ENCODE data around the gene SMIM14.
"Not testable (repeated sequence)": the region's sequence is repeated elsewhere in the genome, so short reads cannot be mapped to it uniquely, and the experiment has no call there.

SMIM14 gene

GRCh38 chr4:39626913-39627312, 11.8 kb downstream of the SMIM14 start:
- TF ChIP-seq GATA1 (IDR thresholded peaks at IDR 0.05; ENCODE audit: low read depth, low read length), result no peak
- TF ChIP-seq POLR2A (IDR thresholded peaks at IDR 0.05; ENCODE audit: low read length), result no peak
- no peak for DNase-seq

GRCh38 chr4:39626261-39626660, 12.4 kb downstream of the SMIM14 start:
- DNase-seq, result no peak
- no peak for TF ChIP-seq POLR2A (IDR thresholded peaks at IDR 0.05; ENCODE audit: low read length)
- no peak for TF ChIP-seq GATA1 (IDR thresholded peaks at IDR 0.05; ENCODE audit: low read depth, low read length)

GRCh38 chr4:39621582-39621981, 17.1 kb downstream of the SMIM14 start:
- TF ChIP-seq GATA1 (IDR thresholded peaks at IDR 0.05; ENCODE audit: low read depth, low read length) (no peak), POLR2A (IDR thresholded peaks at IDR 0.05; ENCODE audit: low read length) (no peak)
- peak in 1 of 2 experiments; percentile 4 for DNase-seq

- DNase-seq, result no peak
- TF ChIP-seq GATA1 (IDR thresholded peaks at IDR 0.05; ENCODE audit: low read depth, low read length) (no peak), POLR2A (IDR thresholded peaks at IDR 0.05; ENCODE audit: low read length) (no peak)
These were observed 17.9 kb downstream of the SMIM14 start for GRCh38 chr4:39620551-39621313.

DNA sequence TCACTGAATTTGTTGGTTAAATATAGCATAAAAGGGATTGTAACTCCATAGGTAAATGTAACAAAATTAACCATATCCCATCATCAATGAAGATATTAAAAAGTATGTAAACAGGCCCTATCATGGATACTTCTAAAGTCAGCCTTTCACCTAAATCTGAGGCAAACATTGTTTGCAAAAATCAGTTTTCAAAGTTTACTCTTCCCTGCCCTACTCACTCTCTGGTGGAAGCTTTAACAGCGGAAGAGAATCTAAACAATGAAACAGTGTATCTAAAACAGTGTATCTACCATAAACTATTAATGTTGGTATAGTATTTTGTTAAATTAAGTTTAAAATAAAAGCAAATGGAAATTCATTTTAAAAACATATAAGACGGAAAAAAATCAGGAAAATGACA, 21.1 kb downstream of the SMIM14 start:
- no peak for TF ChIP-seq POLR2A (IDR thresholded peaks at IDR 0.05; ENCODE audit: low read length)
- no peak for TF ChIP-seq GATA1 (IDR thresholded peaks at IDR 0.05; ENCODE audit: low read depth, low read length)
- no peak for DNase-seq

GRCh38 chr4:39616651-39617050, 22.0 kb downstream of the SMIM14 start:
- no peak for DNase-seq
- TF ChIP-seq POLR2A (IDR thresholded peaks at IDR 0.05; ENCODE audit: low read length) (no peak), GATA1 (IDR thresholded peaks at IDR 0.05; ENCODE audit: low read depth, low read length) (no peak)

- not testable (repeated sequence) for DNase-seq
These were observed 22.6 kb downstream of the SMIM14 start for GRCh38 chr4:39616112-39616511.

DNA sequence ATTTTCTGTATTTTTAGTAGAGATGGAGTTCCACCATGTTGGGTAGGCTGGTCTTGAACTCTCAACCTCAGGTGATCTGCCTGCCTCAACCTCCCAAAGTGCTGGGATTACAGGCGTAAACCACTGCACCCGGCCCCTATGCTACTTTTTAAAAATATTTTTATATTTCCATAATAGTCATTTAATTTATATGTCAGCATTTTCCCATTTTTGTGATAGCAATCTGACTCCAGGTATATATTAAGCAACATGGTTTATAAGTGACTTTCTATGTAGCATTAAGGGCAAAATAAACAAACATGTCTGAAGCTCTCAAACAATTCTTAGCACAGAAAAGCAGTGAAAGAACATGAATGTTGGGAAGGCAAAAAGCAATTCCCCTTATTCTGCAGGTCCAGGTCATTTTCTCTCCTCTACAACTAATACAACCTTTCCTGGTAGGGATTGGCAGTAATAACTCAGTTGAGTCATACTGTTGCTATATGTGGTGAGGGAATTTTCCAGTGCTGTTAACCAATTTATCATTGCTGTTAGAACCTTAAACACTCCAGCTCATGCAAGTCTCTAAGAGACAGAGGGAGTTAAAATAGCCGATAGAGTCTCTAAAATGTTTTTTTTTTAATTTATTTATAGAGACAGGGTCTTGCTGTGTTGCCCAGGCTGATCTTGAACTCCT, 24.0 kb downstream of the SMIM14 start:
- no peak for TF ChIP-seq GATA1 (IDR thresholded peaks at IDR 0.05; ENCODE audit: low read depth, low read length)
- TF ChIP-seq POLR2A (IDR thresholded peaks at IDR 0.05; ENCODE audit: low read length), result no peak
- DNase-seq, result no peak

DNA sequence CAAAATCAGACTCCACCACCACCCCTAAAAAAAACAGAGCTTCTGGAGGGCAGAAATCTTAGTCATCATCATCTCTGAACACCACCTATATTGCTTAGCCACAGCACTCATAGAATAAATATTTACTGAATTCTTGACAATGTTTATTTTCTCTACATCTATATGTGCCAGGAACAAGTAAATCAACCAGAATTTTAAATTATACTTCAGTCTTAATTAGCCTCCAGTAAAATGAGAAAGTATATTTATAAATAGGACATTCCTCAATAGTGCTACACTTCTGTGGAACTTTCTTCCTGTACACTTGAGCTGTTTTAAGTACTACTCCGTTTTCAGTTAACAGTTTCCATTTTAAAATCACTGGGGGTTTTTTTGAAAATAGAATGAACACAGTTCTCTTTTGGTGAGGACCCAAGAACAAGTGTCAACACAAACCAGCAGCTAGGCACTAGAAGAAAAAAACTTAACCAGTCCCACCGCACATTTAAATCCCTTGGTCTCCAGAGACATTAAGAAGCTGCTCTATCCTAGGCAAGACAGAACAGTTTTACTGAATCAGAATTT, 25.5 kb downstream of the SMIM14 start:
- no peak for DNase-seq
- TF ChIP-seq GATA1 (IDR thresholded peaks at IDR 0.05; ENCODE audit: low read depth, low read length), result no peak
- no peak for TF ChIP-seq POLR2A (IDR thresholded peaks at IDR 0.05; ENCODE audit: low read length)

- TF ChIP-seq POLR2A (IDR thresholded peaks at IDR 0.05; ENCODE audit: low read length) (no peak), GATA1 (IDR thresholded peaks at IDR 0.05; ENCODE audit: low read depth, low read length) (no peak)
- DNase-seq, result no peak
These were observed 29.2 kb downstream of the SMIM14 start for GRCh38 chr4:39609454-39609931.

- DNase-seq, result no peak
- TF ChIP-seq GATA1 (IDR thresholded peaks at IDR 0.05; ENCODE audit: low read depth, low read length), result no peak
- TF ChIP-seq POLR2A (IDR thresholded peaks at IDR 0.05; ENCODE audit: low read length), result no peak
These were observed 30.2 kb downstream of the SMIM14 start for GRCh38 chr4:39608451-39608850.

GRCh38 chr4:39606747-39607146, 31.9 kb downstream of the SMIM14 start:
- TF ChIP-seq POLR2A (IDR thresholded peaks at IDR 0.05; ENCODE audit: low read length) (no peak), GATA1 (IDR thresholded peaks at IDR 0.05; ENCODE audit: low read depth, low read length) (no peak)
- DNase-seq, result no peak

DNA sequence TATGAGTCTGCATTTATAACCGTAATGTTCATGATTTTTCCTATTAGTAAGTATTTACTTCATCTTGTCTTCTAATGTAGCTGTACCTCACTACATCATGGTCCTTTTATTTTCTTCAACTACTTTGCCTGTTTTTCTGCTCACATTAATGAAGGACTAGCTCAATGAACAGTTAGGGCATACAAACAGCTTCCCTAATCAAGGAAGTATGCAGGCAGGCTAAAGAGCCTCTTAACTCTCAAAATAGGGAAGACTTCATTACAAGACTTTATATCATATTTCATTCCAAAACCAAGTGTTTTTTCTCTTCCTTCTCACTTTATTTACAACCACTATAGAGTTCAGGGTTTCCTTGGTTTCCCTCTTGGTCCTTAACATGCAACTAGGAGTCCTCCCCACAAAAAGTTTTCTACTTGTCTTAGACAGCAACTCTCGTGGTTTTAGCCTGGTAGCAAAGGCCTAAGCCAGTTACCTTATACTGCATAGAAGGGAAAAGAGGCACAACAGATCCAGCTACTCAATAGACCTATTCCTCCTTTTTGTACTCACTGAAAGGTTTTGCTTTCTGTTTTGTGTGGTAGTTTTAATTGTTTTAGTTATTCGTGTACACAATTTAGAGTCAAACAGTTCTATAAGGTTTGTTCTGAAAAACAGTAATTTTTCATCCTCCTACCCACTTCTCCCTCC, 40.8 kb downstream of the SMIM14 start:
- TF ChIP-seq GATA1 (IDR thresholded peaks at IDR 0.05; ENCODE audit: low read depth, low read length) (no peak), POLR2A (IDR thresholded peaks at IDR 0.05; ENCODE audit: low read length) (no peak)
- no peak for DNase-seq

DNA sequence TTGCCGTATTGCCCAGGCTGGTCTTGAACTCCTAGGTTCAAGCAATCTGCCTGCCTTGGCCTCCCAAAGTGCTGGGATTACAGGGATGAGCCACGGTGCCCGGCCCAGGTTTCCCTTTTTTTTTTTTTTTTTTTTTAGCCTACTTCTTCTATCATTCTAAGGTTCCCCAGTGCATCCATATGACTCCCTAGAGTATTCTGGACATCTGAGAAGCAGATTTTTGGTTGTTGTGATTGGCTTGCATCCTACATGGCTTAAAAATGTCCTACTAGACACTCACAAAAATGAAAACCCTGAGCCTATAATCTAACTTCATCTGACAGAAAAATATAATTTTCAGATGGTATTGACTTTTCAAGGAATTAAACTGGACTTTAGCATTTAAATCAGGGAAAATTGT, 41.7 kb downstream of the SMIM14 start:
- no peak for TF ChIP-seq GATA1 (IDR thresholded peaks at IDR 0.05; ENCODE audit: low read depth, low read length)
- no peak for DNase-seq
